Measurements from ENCODE around the gene APOBEC2.

The APOBEC2 gene

GRCh38 chr6:41037107-41037900, 15.7 kb upstream of the APOBEC2 start:
- no peak for DNase-seq (ENCODE audit: low spot score)

- no peak for DNase-seq (ENCODE audit: low spot score)
Observed at GRCh38 chr6:41038205-41038604, 14.8 kb upstream of the APOBEC2 start.

- DNase-seq (ENCODE audit: low spot score), result no peak
Observed at GRCh38 chr6:41039060-41039998, 13.7 kb upstream of the APOBEC2 start, which contains the start of gene UNC5CL. TSS of gene UNC5CL (minus strand) at chr6:41039221. CDS start at chr6:41035074, 4,147 bp downstream.

GRCh38 chr6:41040101-41040939, 12.7 kb upstream of the APOBEC2 start:
- DNase-seq (ENCODE audit: low spot score), result no peak

GRCh38 chr6:41040940-41041536, 12.0 kb upstream of the APOBEC2 start:
- no peak for DNase-seq (ENCODE audit: low spot score)

- no peak for DNase-seq (ENCODE audit: low spot score)
Observed at GRCh38 chr6:41042226-41043055, 10.6 kb upstream of the APOBEC2 start, which contains the start of gene TSPO2. TSS of gene TSPO2 (plus strand) at chr6:41042467. CDS start at chr6:41042986, 519 bp downstream.

GRCh38 chr6:41043151-41043550, 9.9 kb upstream of the APOBEC2 start:
- no peak for DNase-seq (ENCODE audit: low spot score)

- DNase-seq (ENCODE audit: low spot score), result no peak
Observed at GRCh38 chr6:41045664-41046063, 7.3 kb upstream of the APOBEC2 start.

GRCh38 chr6:41046084-41046483, 6.9 kb upstream of the APOBEC2 start:
- no peak for DNase-seq (ENCODE audit: low spot score)

- no peak for DNase-seq (ENCODE audit: low spot score)
Observed at GRCh38 chr6:41047306-41047705, 5.7 kb upstream of the APOBEC2 start.

GRCh38 chr6:41047745-41048732, 5.0 kb upstream of the APOBEC2 start:
- DNase-seq (ENCODE audit: low spot score), result no peak

- no peak for DNase-seq (ENCODE audit: low spot score)
Observed at GRCh38 chr6:41049521-41049920, 3.5 kb upstream of the APOBEC2 start.

- no peak for DNase-seq (ENCODE audit: low spot score)
Observed at GRCh38 chr6:41049955-41050354, 3.0 kb upstream of the APOBEC2 start.

GRCh38 chr6:41050536-41050935, 2.5 kb upstream of the APOBEC2 start:
- no peak for DNase-seq (ENCODE audit: low spot score)

GRCh38 chr6:41051873-41052272, 1.1 kb upstream of the APOBEC2 start:
- no peak for DNase-seq (ENCODE audit: low spot score)

- DNase-seq (ENCODE audit: low spot score), result no peak
Observed at GRCh38 chr6:41054511-41054910, 1.5 kb downstream of the APOBEC2 start.

GRCh38 chr6:41055149-41055548, 2.1 kb downstream of the APOBEC2 start:
- no peak for DNase-seq (ENCODE audit: low spot score)

- DNase-seq (ENCODE audit: low spot score), result no peak
Observed at GRCh38 chr6:41056768-41057490, 3.9 kb downstream of the APOBEC2 start.

GRCh38 chr6:41058783-41059181, 5.8 kb downstream of the APOBEC2 start:
- no peak for DNase-seq (ENCODE audit: low spot score)

Measured in pons (tissue), 1 donor.